ENCODE measurements around the gene TMEM161A. TPM values are rescaled to one million over a fixed set of nuclear protein-coding genes. Genes with fewer than 3 reads are reported as not detected.

TMEM161A gene
- total RNA-seq, 1 donor from 2014 or later, result 25.1 TPM

DNA sequence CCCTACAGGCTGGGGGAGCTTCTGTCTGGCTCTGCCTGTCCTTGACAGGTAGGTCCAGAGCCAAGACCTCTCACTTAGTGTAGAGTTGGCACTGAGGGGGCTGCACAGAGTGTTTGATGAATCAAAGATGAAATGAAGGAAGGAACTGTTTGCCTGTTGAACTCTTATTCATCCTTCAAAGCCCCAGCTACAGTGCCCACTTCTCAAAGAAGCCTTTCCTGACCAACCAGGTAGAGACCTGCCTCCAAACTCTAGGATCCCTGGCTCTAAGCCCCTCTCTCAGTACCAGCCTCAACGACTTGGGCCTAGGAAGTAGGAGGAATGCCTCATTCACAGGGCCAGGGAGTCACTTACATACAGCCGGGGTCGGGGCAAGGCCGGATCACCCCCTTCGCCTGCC is 9.1 kb upstream of the TMEM161A start:
- no peak overlapping the region for H3K4me3 Mint-ChIP-seq (ENCODE audit: unreplicated experiment)
- DNase-seq (ENCODE audit: low spot score), result no peak
- H3K27ac Mint-ChIP-seq (ENCODE audit: unreplicated experiment), result no peak overlapping the region
- H3K4me1 Mint-ChIP-seq (ENCODE audit: unreplicated experiment), result no peaks in the 10 kb centered on the region
- H3K9me3 Mint-ChIP-seq (ENCODE audit: unreplicated experiment), result no peaks in the 10 kb centered on the region
- peaks cover 4% of the 10 kb centered on the region for H3K27me3 Mint-ChIP-seq (ENCODE audit: unreplicated experiment)
- no peaks in the 10 kb centered on the region for H3K36me3 Mint-ChIP-seq (ENCODE audit: low read depth, unreplicated experiment)
- TF ChIP-seq, protein P1, sequence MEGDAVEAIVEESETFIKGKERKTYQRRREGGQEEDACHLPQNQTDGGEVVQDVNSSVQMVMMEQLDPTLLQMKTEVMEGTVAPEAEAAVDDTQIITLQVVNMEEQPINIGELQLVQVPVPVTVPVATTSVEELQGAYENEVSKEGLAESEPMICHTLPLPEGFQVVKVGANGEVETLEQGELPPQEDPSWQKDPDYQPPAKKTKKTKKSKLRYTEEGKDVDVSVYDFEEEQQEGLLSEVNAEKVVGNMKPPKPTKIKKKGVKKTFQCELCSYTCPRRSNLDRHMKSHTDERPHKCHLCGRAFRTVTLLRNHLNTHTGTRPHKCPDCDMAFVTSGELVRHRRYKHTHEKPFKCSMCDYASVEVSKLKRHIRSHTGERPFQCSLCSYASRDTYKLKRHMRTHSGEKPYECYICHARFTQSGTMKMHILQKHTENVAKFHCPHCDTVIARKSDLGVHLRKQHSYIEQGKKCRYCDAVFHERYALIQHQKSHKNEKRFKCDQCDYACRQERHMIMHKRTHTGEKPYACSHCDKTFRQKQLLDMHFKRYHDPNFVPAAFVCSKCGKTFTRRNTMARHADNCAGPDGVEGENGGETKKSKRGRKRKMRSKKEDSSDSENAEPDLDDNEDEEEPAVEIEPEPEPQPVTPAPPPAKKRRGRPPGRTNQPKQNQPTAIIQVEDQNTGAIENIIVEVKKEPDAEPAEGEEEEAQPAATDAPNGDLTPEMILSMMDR (IDR thresholded peaks at IDR 0.05; ENCODE audit: unreplicated experiment), result no peak

- Mint-ChIP-seq H3K9me3 (ENCODE audit: unreplicated experiment) (no peaks in the 10 kb centered on the region), H3K4me1 (ENCODE audit: unreplicated experiment) (no peaks in the 10 kb centered on the region), H3K4me3 (ENCODE audit: unreplicated experiment) (no peak overlapping the region), H3K36me3 (ENCODE audit: low read depth, unreplicated experiment) (no peaks in the 10 kb centered on the region), H3K27me3 (ENCODE audit: unreplicated experiment) (peaks cover 4% of the 10 kb centered on the region), H3K27ac (ENCODE audit: unreplicated experiment) (no peak overlapping the region)
- TF ChIP-seq, protein P1 (IDR thresholded peaks at IDR 0.05; ENCODE audit: unreplicated experiment), result no peak
- DNase-seq (ENCODE audit: low spot score), result no peak
Measured at GRCh38 chr19:19146865-19147264, 8.6 kb upstream of the TMEM161A start.

DNA sequence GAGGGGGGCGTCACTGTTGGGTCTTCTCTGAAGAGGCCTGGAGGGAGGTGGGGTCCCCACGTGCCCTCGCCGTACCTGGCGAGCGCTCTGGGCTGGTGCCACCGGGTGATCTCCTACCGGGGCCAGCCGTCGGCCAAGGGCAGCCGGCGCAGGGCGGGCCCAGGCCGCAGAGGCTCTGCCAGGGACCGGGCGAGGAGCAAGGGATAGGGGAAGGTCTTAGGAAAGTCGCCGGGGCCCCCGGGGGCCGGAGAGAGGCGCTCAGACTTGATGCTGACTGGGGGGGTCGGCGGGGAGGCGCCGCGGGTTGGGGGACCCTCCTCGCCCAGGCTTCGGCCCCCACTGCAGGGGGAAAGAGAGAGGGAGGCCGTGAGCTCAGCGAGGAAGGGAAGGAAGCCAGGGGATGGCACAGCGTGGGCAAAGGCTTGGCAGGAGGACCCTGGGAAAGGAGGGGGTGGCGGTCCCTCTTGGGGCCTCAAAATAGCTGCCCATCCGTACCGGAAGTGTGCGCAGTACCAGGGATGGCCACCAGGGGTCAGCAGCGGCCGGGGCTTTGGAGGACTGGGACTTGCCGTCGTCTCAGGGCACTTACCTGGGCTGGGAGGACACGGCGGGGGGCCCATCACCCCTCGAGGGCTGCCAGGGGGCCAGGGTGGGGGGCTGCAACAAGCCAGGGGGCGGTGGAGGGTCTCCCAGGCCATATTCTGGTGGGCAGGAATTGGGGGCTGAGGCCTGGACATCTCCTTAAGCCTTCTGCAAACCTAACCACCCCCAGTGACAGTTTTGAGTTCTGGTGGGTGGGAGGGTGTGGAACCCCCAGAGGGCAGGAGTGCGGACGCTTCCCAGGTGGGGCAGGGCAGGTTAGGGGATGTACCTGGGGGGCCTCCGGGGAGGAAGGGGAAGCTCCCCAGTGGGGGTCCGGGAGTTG is 7.7 kb upstream of the TMEM161A start:
- TF ChIP-seq, protein P1 (IDR thresholded peaks at IDR 0.05; ENCODE audit: unreplicated experiment), result peak; percentile 98
- no peak overlapping the region for H3K27ac Mint-ChIP-seq (ENCODE audit: unreplicated experiment)

DNA sequence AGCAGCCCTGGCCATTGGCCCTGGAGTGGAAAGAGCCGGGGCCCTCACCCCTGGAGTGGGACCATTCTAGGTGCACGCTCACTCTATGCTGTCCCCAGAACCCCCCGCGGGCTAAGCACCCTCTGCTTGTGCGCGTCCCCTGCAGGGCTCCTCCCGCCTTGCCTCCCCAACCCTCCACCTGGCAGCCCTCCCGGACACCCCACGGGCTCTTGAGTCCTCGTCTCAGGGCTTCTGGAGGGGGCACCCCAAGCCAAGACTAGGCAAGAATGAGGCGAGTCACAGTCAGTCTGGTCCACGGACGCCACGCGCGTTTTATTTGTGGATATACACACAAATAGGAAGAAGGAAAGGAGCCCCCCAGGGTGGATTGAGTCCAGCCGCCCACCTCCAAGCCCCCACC is 7.0 kb upstream of the TMEM161A start:
- peaks cover 4% of the 10 kb centered on the region for H3K27me3 Mint-ChIP-seq (ENCODE audit: unreplicated experiment)
- no peak for DNase-seq (ENCODE audit: low spot score)
- no peaks in the 10 kb centered on the region for H3K9me3 Mint-ChIP-seq (ENCODE audit: unreplicated experiment)
- no peak overlapping the region for H3K27ac Mint-ChIP-seq (ENCODE audit: unreplicated experiment)
- no peak overlapping the region for H3K4me3 Mint-ChIP-seq (ENCODE audit: unreplicated experiment)
- TF ChIP-seq, protein P1 (IDR thresholded peaks at IDR 0.05; ENCODE audit: unreplicated experiment), result no peak
- no peaks in the 10 kb centered on the region for H3K4me1 Mint-ChIP-seq (ENCODE audit: unreplicated experiment)
- no peaks in the 10 kb centered on the region for H3K36me3 Mint-ChIP-seq (ENCODE audit: low read depth, unreplicated experiment)

More for the DNA sequence above, 7.7 kb upstream of the TMEM161A start:
- no peak overlapping the region for H3K4me3 Mint-ChIP-seq (ENCODE audit: unreplicated experiment)
- peak; percentile 91 for DNase-seq (ENCODE audit: low spot score)
- no peaks in the 10 kb centered on the region for H3K9me3 Mint-ChIP-seq (ENCODE audit: unreplicated experiment)
- H3K4me1 Mint-ChIP-seq (ENCODE audit: unreplicated experiment), result no peaks in the 10 kb centered on the region
- H3K36me3 Mint-ChIP-seq (ENCODE audit: low read depth, unreplicated experiment), result no peaks in the 10 kb centered on the region
- H3K27me3 Mint-ChIP-seq (ENCODE audit: unreplicated experiment), result peaks cover 4% of the 10 kb centered on the region

DNA sequence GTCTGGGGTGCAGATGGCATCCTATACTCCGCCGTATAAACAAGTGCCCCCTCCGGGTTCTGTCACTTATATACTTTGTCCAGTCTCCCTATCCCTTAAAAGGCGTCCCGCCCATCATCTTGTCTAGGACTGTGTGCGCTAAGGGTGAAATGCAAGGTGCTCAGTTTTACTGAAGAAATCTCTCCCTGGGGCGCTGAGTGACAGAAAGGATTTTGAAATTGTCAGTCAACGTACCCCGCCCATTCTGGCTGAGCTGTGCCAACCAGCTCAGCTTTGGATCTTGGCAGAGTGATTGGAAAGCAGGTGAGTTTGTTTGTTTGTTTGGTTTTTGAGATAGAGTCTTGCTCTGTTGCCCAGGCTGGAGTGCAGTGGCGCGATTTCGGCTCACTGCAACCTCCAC is 4.1 kb upstream of the TMEM161A start:
- TF ChIP-seq, protein P1 (IDR thresholded peaks at IDR 0.05; ENCODE audit: unreplicated experiment), result no peak
- Mint-ChIP-seq H3K27me3 (ENCODE audit: unreplicated experiment) (peaks cover 4% of the 10 kb centered on the region), H3K27ac (ENCODE audit: unreplicated experiment) (no peak overlapping the region), H3K9me3 (ENCODE audit: unreplicated experiment) (no peaks in the 10 kb centered on the region), H3K4me1 (ENCODE audit: unreplicated experiment) (peaks cover 4% of the 10 kb centered on the region), H3K36me3 (ENCODE audit: low read depth, unreplicated experiment) (no peaks in the 10 kb centered on the region), H3K4me3 (ENCODE audit: unreplicated experiment) (no peak overlapping the region)
- DNase-seq (ENCODE audit: low spot score), result no peak

Measured in endothelial cell (in vitro differentiated cells).